CD4-positive, CD25-positive, alpha-beta regulatory T cell (primary cell): Measurements from ENCODE around the gene PCDHA3. TPM values are rescaled to one million over a fixed set of nuclear protein-coding genes. Genes with fewer than 3 reads are reported as not detected.
"Not testable (repeated sequence)": the region's sequence is repeated elsewhere in the genome, so short reads cannot be mapped to it uniquely, and the experiment has no call there.

Experiments
- ATAC-seq, 2 donors: fragments of 150-1000 bp; cut with Tn5 transposase; one replicate each; pipeline ENCODE4 v1.10.0; 2021; ENCODE audit warnings: low read depth in 2 of 2, moderate number of reproducible peaks in 2 of 2, moderate library complexity in 1 of 2
- DNase-seq, 3 donors: peaks; one replicate each; pipeline versions ENCODE4 v3.0.0 to v3.0.0-alpha.2; 2012 to 2022; ENCODE audit warnings: mixed read lengths in 1 of 3
- H3K27ac ChIP-seq: one replicate; pipeline ENCODE4 v1.7.0; 2013; ENCODE audit warnings: mild to moderate bottlenecking, low read length; ENCODE audit not compliant: insufficient read depth, poor library complexity, severe bottlenecking
- H3K27me3 ChIP-seq: one replicate; pipeline ENCODE4 v1.7.0; 2013; ENCODE audit warnings: low read length; ENCODE audit not compliant: control insufficient read depth, insufficient read depth
- H3K36me3 ChIP-seq: one replicate; pipeline ENCODE4 v1.7.0; 2013; ENCODE audit warnings: mild to moderate bottlenecking, low read length, moderate library complexity; ENCODE audit not compliant: control insufficient read depth, insufficient read depth
- H3K4me1 ChIP-seq: 2 replicates; pipeline ENCODE4 v1.7.0; 2013; ENCODE audit warnings: mild to moderate bottlenecking, low read length; ENCODE audit not compliant: insufficient read depth, control insufficient read depth, poor library complexity, severe bottlenecking
- H3K4me3 ChIP-seq: one replicate; pipeline ENCODE4 v1.7.0; 2013; ENCODE audit warnings: low read depth, mild to moderate bottlenecking, low read length, moderate library complexity
- H3K9me3 ChIP-seq, 2 experiments: 1 replicate in 1 of 2; 2 replicates in 1 of 2; pipeline ENCODE4 v1.7.0; 2013; ENCODE audit warnings: low read length in 2 of 2, mild to moderate bottlenecking in 1 of 2, moderate library complexity in 1 of 2; ENCODE audit not compliant: control insufficient read depth in 2 of 2
- H3K27ac Mint-ChIP-seq, 3 donors: one replicate each; pipeline ENCODE4 v1.8.0; 2020 to 2022; ENCODE audit warnings: mild to moderate bottlenecking in 3 of 3, mixed read lengths in 3 of 3, moderate library complexity in 2 of 3
- H3K27me3 Mint-ChIP-seq: one replicate; pipeline ENCODE4 v1.8.0; 2022; ENCODE audit warnings: mild to moderate bottlenecking, mixed read lengths
- H3K36me3 Mint-ChIP-seq: one replicate; pipeline ENCODE4 v1.8.0; 2020; ENCODE audit warnings: mixed read lengths
- H3K4me1 Mint-ChIP-seq, 4 donors: one replicate each; pipeline ENCODE4 v1.8.0; 2020 to 2022; ENCODE audit warnings: mixed read lengths in 4 of 4, mild to moderate bottlenecking in 1 of 4
- H3K4me3 Mint-ChIP-seq, 4 donors: one replicate each; pipeline ENCODE4 v1.8.0; 2020 to 2022; ENCODE audit warnings: mild to moderate bottlenecking in 4 of 4, mixed read lengths in 4 of 4, moderate library complexity in 3 of 4
- H3K9me3 Mint-ChIP-seq, 7 donors: one replicate each; pipeline ENCODE4 v1.8.0; 2020 to 2022; ENCODE audit warnings: mixed read lengths in 7 of 7, mild to moderate bottlenecking in 3 of 7, moderate library complexity in 2 of 7
- polyA plus RNA-seq, 4 donors: library from polyadenylated mRNA; unstranded; fragments of 300-500 nt; fragmentation: Illumina TruSeq; gene quantifications; one replicate each; pipeline ENCODE4 v1.2.3, GENCODE V29; 2021
- total RNA-seq: library from RNA; stranded (reverse); gene quantifications from one replicate; pipeline ENCODE4 v1.2.3, GENCODE V29; 2022

The PCDHA3 gene
- not detected for total RNA-seq
- not detected for polyA plus RNA-seq

DNA sequence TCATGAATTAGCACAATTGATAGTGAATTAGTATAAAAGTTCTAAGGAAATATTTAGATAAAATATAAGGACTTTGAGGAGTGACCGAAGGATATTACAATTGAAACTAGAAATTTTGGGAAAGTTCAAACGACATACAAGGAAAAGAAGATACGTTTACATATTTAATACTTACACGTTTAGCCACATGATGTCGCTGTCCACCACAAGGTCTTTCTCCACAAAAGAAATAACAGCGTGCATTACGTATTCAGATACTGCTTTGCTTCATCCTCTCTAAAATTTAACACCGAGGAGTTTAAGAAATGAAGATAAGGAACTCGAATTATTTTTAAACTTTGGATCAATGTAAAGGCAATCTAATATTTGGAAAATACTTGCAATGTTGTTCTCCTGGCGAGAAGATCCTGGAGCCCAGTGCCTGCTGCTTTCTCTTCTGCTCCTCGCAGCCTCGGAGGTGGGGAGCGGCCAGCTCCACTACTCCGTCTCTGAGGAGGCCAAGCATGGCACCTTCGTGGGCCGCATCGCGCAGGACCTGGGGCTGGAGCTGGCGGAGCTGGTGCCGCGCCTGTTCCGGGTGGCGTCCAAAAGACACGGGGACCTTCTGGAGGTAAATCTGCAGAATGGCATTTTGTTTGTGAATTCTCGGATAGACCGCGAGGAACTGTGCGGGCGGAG lies at the start of gene PCDHA3:
TSS of gene PCDHA3 (plus strand) at position 242 of the 678 bp plus-strand sequence.
- Mint-ChIP-seq H3K27ac (no peak within 1 kb of the TSS), H3K27me3 (peaks cover 5% of the 10 kb centered on the region)
- no peak for ATAC-seq

DNA sequence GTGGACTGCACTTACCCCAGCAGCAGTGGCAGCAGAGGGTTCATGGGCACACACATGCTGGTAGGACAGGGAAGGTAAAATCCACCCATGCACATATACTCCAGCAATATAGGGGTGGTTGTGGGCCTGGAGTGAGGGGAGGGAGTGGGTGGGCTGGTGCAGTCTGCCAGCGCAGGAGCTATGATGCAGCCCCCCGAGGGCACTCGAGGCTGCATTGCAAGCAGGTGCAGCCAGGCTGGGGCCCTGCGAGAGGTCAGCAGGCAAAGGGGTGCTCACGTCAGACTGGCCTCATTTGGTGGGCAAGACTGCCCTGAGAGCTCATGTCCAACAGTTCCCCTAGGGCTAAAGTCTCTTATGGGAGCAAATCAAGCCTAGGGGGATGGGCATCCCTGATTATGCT lies 47.3 kb upstream of the PCDHA3 start:
- Histone ChIP-seq H3K27ac (no peak overlapping the region), H3K27me3 (no peaks in the 10 kb centered on the region), H3K9me3 (peaks cover 34 to 68% of the 10 kb centered on the region in 2 experiments), H3K36me3 (no peaks in the 10 kb centered on the region), H3K4me1 (no peaks in the 10 kb centered on the region), H3K4me3 (no peak overlapping the region)
- Mint-ChIP-seq H3K9me3 (peaks cover 13 to 84% (median 25%) of the 10 kb centered on the region in 7 donors), H3K27ac (no peak overlapping the region), H3K36me3 (peaks cover 6% of the 10 kb centered on the region), H3K27me3 (peaks cover 6% of the 10 kb centered on the region), H3K4me3 (no peak overlapping the region), H3K4me1 (peaks cover 0 to 3% (median 0%) of the 10 kb centered on the region in 4 donors)
- DNase-seq (no peak), ATAC-seq (no peak)

More for the DNA sequence above, at the start of gene PCDHA3:
- H3K27me3 ChIP-seq: no peaks in the 10 kb centered on the region
- H3K4me1 Mint-ChIP-seq: no peaks in the 10 kb centered on the region
- H3K9me3 Mint-ChIP-seq: peaks cover 0 to 39% (median 10%) of the 10 kb centered on the region in 7 donors
- H3K4me3 Mint-ChIP-seq: no peak within 1 kb of the TSS
- DNase-seq: peak in 1 of 3 donors; percentile 6
- H3K36me3 Mint-ChIP-seq: no peaks in the 10 kb centered on the region
- no peak within 1 kb of the TSS for H3K4me3 ChIP-seq
- peaks cover 6 to 32% of the 10 kb centered on the region in 2 experiments for H3K9me3 ChIP-seq
- no peaks in the 10 kb centered on the region for H3K36me3 ChIP-seq
- no peaks in the 10 kb centered on the region for H3K4me1 ChIP-seq
- no peak within 1 kb of the TSS for H3K27ac ChIP-seq

DNA sequence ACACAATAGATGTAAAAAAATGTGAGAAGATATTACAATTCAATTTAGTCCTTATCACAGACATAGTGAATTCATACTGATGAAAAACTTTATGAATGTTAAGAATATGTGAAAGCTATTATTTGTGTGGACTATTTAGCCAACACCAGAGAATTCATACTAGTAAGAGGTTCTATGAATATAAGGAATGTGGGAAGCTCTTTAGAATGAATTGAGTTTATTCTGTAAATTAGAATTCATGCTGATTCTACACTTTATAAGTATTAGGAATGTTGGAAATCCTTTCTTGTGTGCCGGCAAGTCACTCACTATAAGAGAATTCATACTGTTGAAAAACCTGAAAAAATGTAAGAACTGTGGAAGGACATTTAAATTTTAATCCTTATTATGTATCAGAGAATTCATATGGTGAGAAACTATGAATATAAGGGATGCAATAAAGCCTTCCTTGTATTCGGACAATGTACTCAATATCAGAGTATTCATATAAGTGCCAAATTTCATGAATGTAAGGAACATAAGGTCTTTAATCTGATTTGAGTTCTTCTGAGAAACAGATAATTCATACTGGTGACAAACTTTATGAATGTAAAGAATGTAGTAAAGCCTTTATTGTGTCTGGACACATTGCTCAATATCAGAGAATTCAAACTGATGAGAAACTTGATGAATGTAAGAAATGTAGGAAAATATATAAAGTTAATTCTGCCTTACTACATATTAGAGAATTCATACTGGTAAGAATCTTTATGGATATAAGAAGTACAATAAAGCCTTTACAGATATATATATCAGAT lies 36.5 kb upstream of the PCDHA3 start:
- peaks cover 76 to 86% of the 10 kb centered on the region in 2 experiments for H3K9me3 ChIP-seq
- H3K4me3 Mint-ChIP-seq: no peak overlapping the region
- no peak overlapping the region for H3K27ac Mint-ChIP-seq

DNA sequence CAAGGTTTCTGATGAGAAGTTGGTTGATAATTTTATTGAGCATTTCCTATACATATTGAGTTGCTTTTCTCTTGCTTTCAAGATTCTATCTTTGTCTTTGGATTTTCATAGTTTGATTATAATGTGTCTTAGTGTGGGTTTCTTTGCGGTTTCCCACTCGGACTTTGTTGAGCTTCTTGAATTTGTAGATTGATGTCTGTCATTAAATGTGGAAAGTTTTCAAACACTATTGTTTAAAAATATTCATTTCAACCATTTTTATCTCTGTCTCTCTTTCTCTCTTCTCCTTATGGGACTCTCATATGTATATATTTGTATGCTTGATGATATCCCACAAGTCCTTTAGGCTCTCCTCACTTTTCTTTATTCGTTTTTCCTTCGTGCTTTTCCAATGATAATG lies 33.4 kb upstream of the PCDHA3 start:
- no peaks in the 10 kb centered on the region for H3K4me1 Mint-ChIP-seq
- H3K9me3 Mint-ChIP-seq: peaks cover 4 to 67% (median 20%) of the 10 kb centered on the region in 7 donors
- no peak overlapping the region for H3K27ac ChIP-seq
- no peaks in the 10 kb centered on the region for H3K36me3 Mint-ChIP-seq
- H3K27ac Mint-ChIP-seq: no peak overlapping the region
- no peaks in the 10 kb centered on the region for H3K27me3 ChIP-seq
- H3K4me3 ChIP-seq: no peak overlapping the region
- ATAC-seq (no peak), DNase-seq (no peak)
- no peaks in the 10 kb centered on the region for H3K36me3 ChIP-seq
- no peak overlapping the region for H3K4me3 Mint-ChIP-seq
- H3K4me1 ChIP-seq: no peaks in the 10 kb centered on the region
- peaks cover 71 to 94% of the 10 kb centered on the region in 2 experiments for H3K9me3 ChIP-seq
- no peaks in the 10 kb centered on the region for H3K27me3 Mint-ChIP-seq

More for the DNA sequence above, 36.5 kb upstream of the PCDHA3 start:
- Histone ChIP-seq H3K4me3 (no peak overlapping the region), H3K36me3 (no peaks in the 10 kb centered on the region), H3K27me3 (no peaks in the 10 kb centered on the region), H3K4me1 (no peaks in the 10 kb centered on the region), H3K27ac (no peak overlapping the region)
- Mint-ChIP-seq H3K27me3 (no peaks in the 10 kb centered on the region), H3K9me3 (peaks cover 4 to 71% (median 24%) of the 10 kb centered on the region in 7 donors), H3K36me3 (no peaks in the 10 kb centered on the region), H3K4me1 (no peaks in the 10 kb centered on the region)
- ATAC-seq (no peak), DNase-seq (no peak)

DNA sequence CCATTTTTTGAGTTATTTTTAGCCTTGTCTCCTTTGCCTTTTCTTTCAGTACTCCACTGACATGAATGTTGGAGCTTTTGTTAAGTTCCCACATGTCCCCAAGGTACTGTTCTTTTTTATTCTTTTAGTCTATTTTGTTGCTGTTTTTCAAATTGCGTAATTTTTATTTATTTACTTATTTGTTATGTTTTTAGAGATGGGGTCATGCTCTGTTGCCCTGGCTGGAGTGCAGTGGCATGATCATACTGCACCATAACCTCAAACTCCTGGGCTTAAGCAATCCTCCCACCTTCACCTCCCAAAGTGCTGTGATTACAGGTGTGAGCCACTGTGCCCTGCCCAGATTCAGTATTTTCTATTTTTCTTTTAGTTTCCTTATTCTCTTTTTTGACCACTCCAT lies 20.3 kb upstream of the PCDHA3 start:
- ATAC-seq (no peak), DNase-seq (no peak)
- H3K4me1 ChIP-seq: no peaks in the 10 kb centered on the region
- no peak overlapping the region for H3K4me3 ChIP-seq
- Mint-ChIP-seq H3K27ac (no peak overlapping the region), H3K4me3 (no peak overlapping the region), H3K36me3 (peaks cover 4% of the 10 kb centered on the region), H3K27me3 (peaks cover 4% of the 10 kb centered on the region), H3K4me1 (no peaks in the 10 kb centered on the region), H3K9me3 (peaks cover 0 to 72% (median 16%) of the 10 kb centered on the region in 7 donors)
- peaks cover 39 to 67% of the 10 kb centered on the region in 2 experiments for H3K9me3 ChIP-seq
- H3K36me3 ChIP-seq: no peaks in the 10 kb centered on the region
- H3K27ac ChIP-seq: no peak overlapping the region
- no peaks in the 10 kb centered on the region for H3K27me3 ChIP-seq

DNA sequence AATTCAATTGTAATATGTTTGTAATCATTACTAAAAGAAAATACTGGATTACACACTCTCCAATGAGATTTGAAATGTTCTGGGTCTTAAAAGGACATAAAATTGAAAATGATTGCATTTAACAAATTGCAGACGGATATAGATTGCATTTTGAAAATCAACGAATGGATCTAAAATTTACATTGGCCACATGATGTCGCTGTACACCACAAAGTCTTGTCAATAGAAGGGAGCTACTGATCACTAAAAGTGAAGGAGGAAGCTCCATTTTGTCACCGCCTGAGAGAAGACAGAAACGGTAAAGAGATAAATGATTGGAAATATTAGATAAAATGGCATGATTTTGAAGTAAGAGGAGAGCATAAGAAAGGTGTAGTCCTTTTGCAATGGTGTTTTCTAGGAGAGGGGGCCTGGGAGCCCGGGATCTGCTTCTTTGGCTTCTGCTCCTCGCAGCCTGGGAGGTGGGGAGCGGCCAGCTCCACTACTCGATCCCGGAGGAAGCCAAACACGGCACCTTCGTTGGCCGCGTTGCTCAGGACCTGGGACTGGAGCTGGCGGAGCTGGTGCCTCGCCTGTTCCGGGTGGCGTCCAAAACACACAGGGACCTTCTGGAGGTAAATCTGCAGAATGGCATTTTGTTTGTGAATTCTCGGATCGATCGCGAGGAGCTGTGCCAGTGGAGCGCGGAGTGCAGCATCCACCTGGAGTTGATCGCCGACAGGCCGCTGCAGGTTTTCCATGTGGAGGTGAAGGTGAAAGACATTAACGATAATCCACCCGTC lies 14.8 kb upstream of the PCDHA3 start, which contains the start of gene PCDHA1:
TSS of gene PCDHA1 (plus strand) at position 236 of the 782 bp plus-strand sequence.
- H3K4me3 Mint-ChIP-seq: no peak within 1 kb of the TSS
- no peak for ATAC-seq
- no peaks in the 10 kb centered on the region for H3K4me1 Mint-ChIP-seq
- Histone ChIP-seq H3K36me3 (no peaks in the 10 kb centered on the region), H3K9me3 (peaks cover 31 to 78% of the 10 kb centered on the region in 2 experiments), H3K27me3 (peaks cover 3% of the 10 kb centered on the region), H3K27ac (no peak within 1 kb of the TSS), H3K4me3 (no peak within 1 kb of the TSS), H3K4me1 (no peaks in the 10 kb centered on the region)
- DNase-seq: peak in 1 of 3 donors; percentile 4
- no peaks in the 10 kb centered on the region for H3K36me3 Mint-ChIP-seq
- H3K27me3 Mint-ChIP-seq: peaks cover 9% of the 10 kb centered on the region
- peaks cover 4 to 53% (median 16%) of the 10 kb centered on the region in 7 donors for H3K9me3 Mint-ChIP-seq
- no peak within 1 kb of the TSS for H3K27ac Mint-ChIP-seq

DNA sequence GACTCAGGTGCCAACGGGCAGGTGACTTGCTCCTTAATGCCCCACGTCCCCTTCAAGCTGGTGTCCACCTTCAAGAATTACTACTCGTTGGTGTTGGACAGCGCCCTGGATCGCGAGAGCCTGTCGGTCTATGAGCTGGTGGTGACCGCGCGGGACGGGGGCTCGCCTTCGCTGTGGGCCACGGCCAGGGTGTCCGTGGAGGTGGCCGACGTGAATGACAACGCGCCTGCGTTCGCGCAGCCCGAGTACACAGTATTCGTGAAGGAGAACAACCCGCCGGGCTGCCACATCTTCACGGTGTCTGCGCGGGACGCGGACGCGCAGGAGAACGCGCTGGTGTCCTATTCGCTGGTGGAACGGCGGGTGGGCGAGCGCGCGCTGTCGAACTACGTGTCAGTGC lies 13.4 kb upstream of the PCDHA3 start:
- peaks cover 5 to 59% (median 16%) of the 10 kb centered on the region in 7 donors for H3K9me3 Mint-ChIP-seq
- H3K27ac Mint-ChIP-seq, H3K27ac ChIP-seq, ATAC-seq, H3K36me3 ChIP-seq, H3K4me3 Mint-ChIP-seq, H3K27me3 ChIP-seq, H3K36me3 Mint-ChIP-seq, H3K4me1 ChIP-seq, DNase-seq, H3K27me3 Mint-ChIP-seq, H3K4me3 ChIP-seq, H3K4me1 Mint-ChIP-seq: not testable (repeated sequence)
- peaks cover 28 to 74% of the 10 kb centered on the region in 2 experiments for H3K9me3 ChIP-seq
